ENCODE results near the gene PLEKHB2. TPM values are rescaled to one million over a fixed set of nuclear protein-coding genes. Genes with fewer than 3 reads are reported as not detected.
"Not testable (repeated sequence)": the region's sequence is repeated elsewhere in the genome, so short reads cannot be mapped to it uniquely, and the experiment has no call there.

PLEKHB2 gene
- total and polyA plus RNA-seq, 2 experiments from 2014 or later, result 39.8 to 99.2 TPM

- Histone ChIP-seq H3K27ac (ENCODE audit: low read depth) (no peak overlapping the region), H2AFZ (no peak overlapping the region), H3K4me3 (no peak overlapping the region), H3K79me2 (replicated peaks; ENCODE audit: insufficient read depth) (no peaks in the 10 kb centered on the region), H3K36me3 (ENCODE audit: insufficient read depth) (no peaks in the 10 kb centered on the region), H3K4me1 (ENCODE audit: insufficient read depth) (no peaks in the 10 kb centered on the region), H4K20me1 (replicated peaks; ENCODE audit: insufficient read depth) (no peaks in the 10 kb centered on the region), H3F3A (replicated peaks; ENCODE audit: low read depth) (no peaks in the 10 kb centered on the region), H3K4me2 (no peak overlapping the region), H3K9me2 (ENCODE audit: insufficient read depth) (no peaks in the 10 kb centered on the region; the same call in 1 of the 2 replicates), H3K27me3 (ENCODE audit: insufficient read depth) (no peaks in the 10 kb centered on the region)
- H3K27me3 Mint-ChIP-seq (ENCODE audit: insufficient read depth, low read depth, poor library complexity), result no peaks in the 10 kb centered on the region
- H3K9me3 Mint-ChIP-seq, result no peaks in the 10 kb centered on the region
- 0 out of 3 replicates have a peak, but pooled peaks cover 2% of the 10 kb centered on the region for H3K4me1 Mint-ChIP-seq
- no peak overlapping the region for H3K4me3 Mint-ChIP-seq
- TF ChIP-seq POLR2AphosphoS5 (IDR thresholded peaks at IDR 0.05; ENCODE audit: low read depth) (no peak), EZH2phosphoT487 (IDR thresholded peaks at IDR 0.05; ENCODE audit: unreplicated experiment) (no peak), EZH2 (IDR thresholded peaks at IDR 0.05; ENCODE audit: low read depth, unreplicated experiment) (no peak), STAT1 (IDR thresholded peaks at IDR 0.05; ENCODE audit: unreplicated experiment) (no peak), ZNF462 (CRISPR knock-in tag; IDR thresholded peaks at IDR 0.05) (no peak)
- ATAC-seq (no peak), DNase-seq (ENCODE audit: low spot score) (no peak)
- no peak overlapping the region for H3K27ac Mint-ChIP-seq
- no peaks in the 10 kb centered on the region for H3K36me3 Mint-ChIP-seq (ENCODE audit: low read depth)
Observed at GRCh38 chr2:131168538-131168937, 63.4 kb downstream of the PLEKHB2 start.

- not testable (repeated sequence) for H3K4me3 ChIP-seq; DNase-seq (ENCODE audit: low spot score); H2AFZ ChIP-seq; H3K27me3 Mint-ChIP-seq (ENCODE audit: insufficient read depth, low read depth, poor library complexity); H3K79me2 ChIP-seq (replicated peaks; ENCODE audit: insufficient read depth); H3K27me3 ChIP-seq (ENCODE audit: insufficient read depth); H3K4me1 Mint-ChIP-seq; H3K9me2 ChIP-seq (ENCODE audit: insufficient read depth); H3K4me1 ChIP-seq (ENCODE audit: insufficient read depth); H3K4me2 ChIP-seq; H3F3A ChIP-seq (replicated peaks; ENCODE audit: low read depth); H3K9me3 Mint-ChIP-seq; H3K36me3 ChIP-seq (ENCODE audit: insufficient read depth); H3K27ac Mint-ChIP-seq; H3K4me3 Mint-ChIP-seq; ATAC-seq; H4K20me1 ChIP-seq (replicated peaks; ENCODE audit: insufficient read depth); H3K36me3 Mint-ChIP-seq (ENCODE audit: low read depth); H3K27ac ChIP-seq (ENCODE audit: low read depth)
Observed at GRCh38 chr2:131178050-131178449, 72.9 kb downstream of the PLEKHB2 start.

GRCh38 chr2:131178721-131179418 lies 73.7 kb downstream of the PLEKHB2 start:
- H2AFZ ChIP-seq; H3K79me2 ChIP-seq (replicated peaks; ENCODE audit: insufficient read depth); H3F3A ChIP-seq (replicated peaks; ENCODE audit: low read depth); H3K4me1 Mint-ChIP-seq; H3K4me1 ChIP-seq (ENCODE audit: insufficient read depth); H3K9me2 ChIP-seq (ENCODE audit: insufficient read depth); H3K36me3 ChIP-seq (ENCODE audit: insufficient read depth); H3K27ac ChIP-seq (ENCODE audit: low read depth); H3K9me3 Mint-ChIP-seq; H3K4me3 ChIP-seq; H3K27ac Mint-ChIP-seq; H3K4me2 ChIP-seq; H3K36me3 Mint-ChIP-seq (ENCODE audit: low read depth); ATAC-seq; H3K4me3 Mint-ChIP-seq; H4K20me1 ChIP-seq (replicated peaks; ENCODE audit: insufficient read depth); DNase-seq (ENCODE audit: low spot score); H3K27me3 Mint-ChIP-seq (ENCODE audit: insufficient read depth, low read depth, poor library complexity); H3K27me3 ChIP-seq (ENCODE audit: insufficient read depth): not testable (repeated sequence)

- not testable (repeated sequence) for H3K4me1 Mint-ChIP-seq; H3K36me3 ChIP-seq (ENCODE audit: insufficient read depth); H3K27ac Mint-ChIP-seq; H2AFZ ChIP-seq; H3K27me3 ChIP-seq (ENCODE audit: insufficient read depth); H3K4me1 ChIP-seq (ENCODE audit: insufficient read depth); H3K27me3 Mint-ChIP-seq (ENCODE audit: insufficient read depth, low read depth, poor library complexity); H3K4me2 ChIP-seq; H3K4me3 ChIP-seq; DNase-seq (ENCODE audit: low spot score); H3K36me3 Mint-ChIP-seq (ENCODE audit: low read depth); H3K4me3 Mint-ChIP-seq; H4K20me1 ChIP-seq (replicated peaks; ENCODE audit: insufficient read depth); H3K27ac ChIP-seq (ENCODE audit: low read depth); H3K79me2 ChIP-seq (replicated peaks; ENCODE audit: insufficient read depth); H3F3A ChIP-seq (replicated peaks; ENCODE audit: low read depth); H3K9me2 ChIP-seq (ENCODE audit: insufficient read depth); ATAC-seq; H3K9me3 Mint-ChIP-seq
Observed at GRCh38 chr2:131181451-131181850, 76.3 kb downstream of the PLEKHB2 start.

All from GM23338 (cell line).